HG03196 (cell line): ENCODE measurements around the gene GPANK1.

Experiments
- ATAC-seq: cut with Tn5 transposase; IDR thresholded peaks from one replicate; pipeline ENCODE4 v1.9.1; 2021; ENCODE audit not compliant: unreplicated experiment

GPANK1 gene

GRCh38 chr6:31691564-31692108 lies 26.8 kb upstream of the GPANK1 start:
- no peak for ATAC-seq

- no peak for ATAC-seq
These were observed 26.3 kb upstream of the GPANK1 start for GRCh38 chr6:31691078-31691463.

GRCh38 chr6:31690231-31691077 lies 25.7 kb upstream of the GPANK1 start:
- ATAC-seq = no peak

- ATAC-seq = no peak
These were observed 24.7 kb upstream of the GPANK1 start for GRCh38 chr6:31689249-31690110.

GRCh38 chr6:31687860-31688693 lies 23.3 kb upstream of the GPANK1 start:
- ATAC-seq = no peak

GRCh38 chr6:31687321-31687720 lies 22.5 kb upstream of the GPANK1 start:
- ATAC-seq = no peak

- ATAC-seq = no peak
These were observed 21.7 kb upstream of the GPANK1 start for GRCh38 chr6:31686483-31686882.

- no peak for ATAC-seq
These were observed 18.8 kb upstream of the GPANK1 start for GRCh38 chr6:31683591-31683990.

GRCh38 chr6:31681135-31681671 lies 16.4 kb upstream of the GPANK1 start:
- no peak for ATAC-seq

GRCh38 chr6:31680226-31681134 lies 15.7 kb upstream of the GPANK1 start, which contains the start of gene LY6G5C:
Gene LY6G5C (minus strand): TSS chr6:31681067. CDS start chr6:31680373, 694 bp downstream.
- ATAC-seq = no peak

- ATAC-seq = no peak
These were observed 13.2 kb upstream of the GPANK1 start for GRCh38 chr6:31677955-31678354.

- no peak for ATAC-seq
These were observed 12.1 kb upstream of the GPANK1 start for GRCh38 chr6:31676904-31677303.

- no peak for ATAC-seq
These were observed 11.6 kb upstream of the GPANK1 start for GRCh38 chr6:31676322-31676903.

GRCh38 chr6:31669676-31670075 lies 4.9 kb upstream of the GPANK1 start, which contains the start of gene LY6G5B:
Gene LY6G5B (plus strand): TSS chr6:31669976. CDS start chr6:31670951, 975 bp downstream.
- ATAC-seq = no peak

- ATAC-seq = no peak
These were observed 1.7 kb upstream of the GPANK1 start for GRCh38 chr6:31666337-31666965.

- ATAC-seq = peak; percentile 78
These were observed 922 bp upstream of the GPANK1 start, which contains the start of gene CSNK2B for GRCh38 chr6:31665501-31666336. Gene CSNK2B (plus strand): TSS chr6:31666080. CDS start chr6:31666832, 752 bp downstream.
